Measurements from ENCODE around the gene TPST2.
A peak's percentile ranks its signal among the peaks of the same experiment; 100 is the strongest.

Gene TPST2

DNA sequence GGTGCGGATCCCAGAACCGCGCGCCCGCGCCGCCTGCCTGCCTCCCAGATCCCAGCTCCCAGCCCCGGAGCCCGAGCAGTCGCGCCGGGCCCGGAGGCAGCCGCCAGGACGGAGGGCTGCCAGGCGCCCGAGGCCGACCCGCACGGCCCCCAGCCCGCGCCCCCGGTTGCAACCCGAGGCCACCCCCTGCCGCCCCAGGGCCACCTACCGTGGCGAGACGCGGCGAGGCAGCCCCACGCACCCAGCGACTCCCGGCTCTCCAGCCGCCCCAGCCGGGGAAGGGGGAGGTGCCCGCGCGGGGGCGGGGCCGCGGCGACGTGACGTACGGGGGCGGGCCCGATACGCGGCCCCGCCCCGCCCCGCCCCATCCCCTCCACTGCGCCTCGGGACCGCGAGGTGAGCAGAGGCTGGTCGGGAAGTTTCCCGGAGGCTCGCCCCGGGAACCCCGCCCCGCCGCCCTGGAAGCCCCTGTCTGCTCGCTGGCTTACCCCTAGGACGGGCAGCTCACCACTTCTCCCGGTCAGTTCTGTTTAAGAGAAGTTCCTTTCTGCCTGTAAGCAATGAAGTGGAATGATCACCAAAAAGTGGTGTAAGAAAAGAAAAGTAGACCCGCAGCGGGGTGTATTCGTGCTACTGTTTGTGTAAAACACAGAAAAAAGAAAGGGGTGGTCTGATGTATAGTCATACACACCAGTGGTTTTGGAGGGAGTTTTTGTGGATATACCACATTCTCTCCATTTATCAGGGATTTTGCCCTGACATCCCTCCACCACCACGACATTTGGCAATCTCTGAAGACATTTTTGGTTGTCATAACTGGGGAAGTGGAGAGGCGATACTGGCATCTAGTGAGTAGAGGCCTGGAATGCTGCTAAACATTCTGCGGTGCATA lies at the start of gene TPST2:
TPST2 (minus strand) TSS at position 288 of the 892 bp plus-strand sequence. CDS start 48,502 bp downstream, outside the sequence.
- no peaks in the 10 kb centered on the region for H3K9me3 ChIP-seq (ENCODE audit: control insufficient read depth, insufficient read depth, low read length)
- H3K9me2 ChIP-seq (replicated peaks; ENCODE audit: control insufficient read depth, low read length) = no peaks in the 10 kb centered on the region
- H3K27me3 ChIP-seq (ENCODE audit: control insufficient read depth, low read length) = no peaks in the 10 kb centered on the region
- H3K4me1 ChIP-seq (ENCODE audit: control insufficient read depth, low read length) = peaks cover 65% of the 10 kb centered on the region
- H3K36me3 ChIP-seq (ENCODE audit: control insufficient read depth, low read length) = peaks cover 23% of the 10 kb centered on the region
- H3K27ac ChIP-seq (ENCODE audit: low read depth, low read length) = peak within 1 kb of the TSS; percentile 32; the same call in 1 of the 2 replicates
- H3F3A ChIP-seq (ENCODE audit: control insufficient read depth, insufficient read depth) = peaks cover 11% of the 10 kb centered on the region; the same call in 1 of the 2 replicates
- H4K20me1 ChIP-seq (ENCODE audit: control insufficient read depth, insufficient read depth, low read depth, low read length) = peaks cover 7% of the 10 kb centered on the region; the same call in 1 of the 2 replicates
- peaks cover 49% of the 10 kb centered on the region for H3K79me2 ChIP-seq (ENCODE audit: control insufficient read depth, low read length)
- peak within 1 kb of the TSS; percentile 95 for H3K4me2 ChIP-seq (ENCODE audit: low read length)
- peak within 1 kb of the TSS; percentile 92 for H3K4me3 ChIP-seq (ENCODE audit: low read length)
- TF ChIP-seq, protein P1, sequence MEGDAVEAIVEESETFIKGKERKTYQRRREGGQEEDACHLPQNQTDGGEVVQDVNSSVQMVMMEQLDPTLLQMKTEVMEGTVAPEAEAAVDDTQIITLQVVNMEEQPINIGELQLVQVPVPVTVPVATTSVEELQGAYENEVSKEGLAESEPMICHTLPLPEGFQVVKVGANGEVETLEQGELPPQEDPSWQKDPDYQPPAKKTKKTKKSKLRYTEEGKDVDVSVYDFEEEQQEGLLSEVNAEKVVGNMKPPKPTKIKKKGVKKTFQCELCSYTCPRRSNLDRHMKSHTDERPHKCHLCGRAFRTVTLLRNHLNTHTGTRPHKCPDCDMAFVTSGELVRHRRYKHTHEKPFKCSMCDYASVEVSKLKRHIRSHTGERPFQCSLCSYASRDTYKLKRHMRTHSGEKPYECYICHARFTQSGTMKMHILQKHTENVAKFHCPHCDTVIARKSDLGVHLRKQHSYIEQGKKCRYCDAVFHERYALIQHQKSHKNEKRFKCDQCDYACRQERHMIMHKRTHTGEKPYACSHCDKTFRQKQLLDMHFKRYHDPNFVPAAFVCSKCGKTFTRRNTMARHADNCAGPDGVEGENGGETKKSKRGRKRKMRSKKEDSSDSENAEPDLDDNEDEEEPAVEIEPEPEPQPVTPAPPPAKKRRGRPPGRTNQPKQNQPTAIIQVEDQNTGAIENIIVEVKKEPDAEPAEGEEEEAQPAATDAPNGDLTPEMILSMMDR (IDR thresholded peaks at IDR 0.05; ENCODE audit: low read depth, low read length, poor library complexity, severe bottlenecking) = no peak
- no peak for TF ChIP-seq EZH2phosphoT487 (IDR thresholded peaks at IDR 0.05; ENCODE audit: borderline replicate concordance, low read length)

- Histone ChIP-seq H3K36me3 (ENCODE audit: control insufficient read depth, low read length) (no peaks in the 10 kb centered on the region), H3F3A (ENCODE audit: control insufficient read depth, insufficient read depth) (no peaks in the 10 kb centered on the region), H3K27ac (ENCODE audit: low read depth, low read length) (no peak overlapping the region), H3K4me2 (ENCODE audit: low read length) (no peak overlapping the region), H3K79me2 (ENCODE audit: control insufficient read depth, low read length) (no peaks in the 10 kb centered on the region), H3K4me1 (ENCODE audit: control insufficient read depth, low read length) (no peaks in the 10 kb centered on the region), H3K9me2 (replicated peaks; ENCODE audit: control insufficient read depth, low read length) (no peaks in the 10 kb centered on the region), H3K9me3 (ENCODE audit: control insufficient read depth, insufficient read depth, low read length) (no peaks in the 10 kb centered on the region), H3K27me3 (ENCODE audit: control insufficient read depth, low read length) (no peaks in the 10 kb centered on the region), H3K4me3 (ENCODE audit: low read length) (no peak overlapping the region), H4K20me1 (ENCODE audit: control insufficient read depth, insufficient read depth, low read depth, low read length) (no peaks in the 10 kb centered on the region)
- TF ChIP-seq, protein P1 (IDR thresholded peaks at IDR 0.05; ENCODE audit: low read depth, low read length, poor library complexity, severe bottlenecking) = no peak
- TF ChIP-seq EZH2phosphoT487 (IDR thresholded peaks at IDR 0.05; ENCODE audit: borderline replicate concordance, low read length) = no peak
These were observed 46.4 kb upstream of the TPST2 start for GRCh38 chr22:26636296-26636695.

- H3K4me2 ChIP-seq (ENCODE audit: low read length) = no peak overlapping the region
- H3F3A ChIP-seq (ENCODE audit: control insufficient read depth, insufficient read depth) = no peaks in the 10 kb centered on the region
- no peaks in the 10 kb centered on the region for H4K20me1 ChIP-seq (ENCODE audit: control insufficient read depth, insufficient read depth, low read depth, low read length)
- H3K36me3 ChIP-seq (ENCODE audit: control insufficient read depth, low read length) = no peaks in the 10 kb centered on the region
- H3K79me2 ChIP-seq (ENCODE audit: control insufficient read depth, low read length) = no peaks in the 10 kb centered on the region
- no peak overlapping the region for H3K27ac ChIP-seq (ENCODE audit: low read depth, low read length)
- H3K4me1 ChIP-seq (ENCODE audit: control insufficient read depth, low read length) = no peaks in the 10 kb centered on the region
- TF ChIP-seq, protein P1 (IDR thresholded peaks at IDR 0.05; ENCODE audit: low read depth, low read length, poor library complexity, severe bottlenecking) = no peak
- no peak for TF ChIP-seq EZH2phosphoT487 (IDR thresholded peaks at IDR 0.05; ENCODE audit: borderline replicate concordance, low read length)
- no peaks in the 10 kb centered on the region for H3K9me2 ChIP-seq (replicated peaks; ENCODE audit: control insufficient read depth, low read length)
- no peaks in the 10 kb centered on the region for H3K27me3 ChIP-seq (ENCODE audit: control insufficient read depth, low read length)
- H3K4me3 ChIP-seq (ENCODE audit: low read length) = no peak overlapping the region
- H3K9me3 ChIP-seq (ENCODE audit: control insufficient read depth, insufficient read depth, low read length) = no peaks in the 10 kb centered on the region
These were observed 45.2 kb upstream of the TPST2 start for GRCh38 chr22:26635117-26635516.
